Right lobe of liver (tissue), 4 donors: ENCODE measurements around the gene SLC27A2.

ENCODE experiments used
- CTCF ChIP-seq, 4 donors: fragments of 200-600 bp in 3 of 4; fragments of 450-650 bp in 1 of 4; IDR thresholded peaks; one replicate each; pipeline versions ENCODE4 v1.5.1 to v1.8.0; 2016 to 2022; ENCODE audit warnings: antibody characterized with exemption in 4 of 4, mild to moderate bottlenecking in 2 of 4
- POLR2A ChIP-seq: fragments of 450-650 bp; IDR thresholded peaks from one replicate; pipeline ENCODE4 v1.6.1; 2017; ENCODE audit warnings: antibody characterized with exemption, mild to moderate bottlenecking
- donor health status: DM: no; HTN: no; CAD: no.
- donor health status: DM: no; HTN: no; CAD: no.
- donor health status: DM: no; HTN: yes; CAD: no.

- TF ChIP-seq POLR2A, result no peak
- TF ChIP-seq CTCF (IDR thresholded peaks at IDR 0.05), result no peak
These were observed 44.6 kb upstream of the SLC27A2 start for GRCh38 chr15:50137330-50137761.
